ENCODE data around the gene DIO3.

Gene DIO3

GRCh38 chr14:101583006-101583714 lies 21.9 kb downstream of the DIO3 start:
- TF ChIP-seq FOXP2 (optimal IDR thresholded peaks at IDR 0.05; ENCODE audit: borderline replicate concordance, extremely low read depth, extremely low read length, insufficient read depth) (no peak), REST (IDR thresholded peaks at IDR 0.05; ENCODE audit: insufficient read depth in 1 of 2, low read depth in 2 of 2, low read length in 2 of 2) (no peak)

- no peak for TF ChIP-seq FOXP2 (optimal IDR thresholded peaks at IDR 0.05; ENCODE audit: borderline replicate concordance, extremely low read depth, extremely low read length, insufficient read depth)
- TF ChIP-seq TAF1 (IDR thresholded peaks at IDR 0.05; ENCODE audit: borderline replicate concordance, insufficient read depth, low read length): no peak
Measured at GRCh38 chr14:101583715-101584054, 22.4 kb downstream of the DIO3 start.

GRCh38 chr14:101584055-101584859 lies 23.0 kb downstream of the DIO3 start:
- peak; percentile 89 for TF ChIP-seq FOXP2 (optimal IDR thresholded peaks at IDR 0.05; ENCODE audit: borderline replicate concordance, extremely low read depth, extremely low read length, insufficient read depth)
- no peak for TF ChIP-seq POLR2AphosphoS5 (IDR thresholded peaks at IDR 0.05; ENCODE audit: low read depth, low read length)

- TF ChIP-seq POLR2AphosphoS5 (IDR thresholded peaks at IDR 0.05; ENCODE audit: low read depth, low read length) (no peak), FOXP2 (optimal IDR thresholded peaks at IDR 0.05; ENCODE audit: borderline replicate concordance, extremely low read depth, extremely low read length, insufficient read depth) (no peak), REST (IDR thresholded peaks at IDR 0.05; ENCODE audit: insufficient read depth in 1 of 2, low read depth in 2 of 2, low read length in 2 of 2) (no peak), TAF1 (IDR thresholded peaks at IDR 0.05; ENCODE audit: borderline replicate concordance, insufficient read depth, low read length) (no peak), SIN3A (IDR thresholded peaks at IDR 0.05; ENCODE audit: borderline replicate concordance, insufficient read depth, low read length) (no peak)
Measured at GRCh38 chr14:101585211-101585610, 23.9 kb downstream of the DIO3 start.

GRCh38 chr14:101586531-101587430 lies 25.5 kb downstream of the DIO3 start:
- no peak for TF ChIP-seq SIN3A (IDR thresholded peaks at IDR 0.05; ENCODE audit: borderline replicate concordance, insufficient read depth, low read length)
- TF ChIP-seq FOXP2 (optimal IDR thresholded peaks at IDR 0.05; ENCODE audit: borderline replicate concordance, extremely low read depth, extremely low read length, insufficient read depth): no peak
- no peak for TF ChIP-seq REST (IDR thresholded peaks at IDR 0.05; ENCODE audit: insufficient read depth in 1 of 2, low read depth in 2 of 2, low read length in 2 of 2)
- TF ChIP-seq POLR2AphosphoS5 (IDR thresholded peaks at IDR 0.05; ENCODE audit: low read depth, low read length): no peak
- TF ChIP-seq TAF1 (IDR thresholded peaks at IDR 0.05; ENCODE audit: borderline replicate concordance, insufficient read depth, low read length): no peak

All from PFSK-1 (cell line).